ENCODE data around the gene PDE11A. TPM values are rescaled to one million over a fixed set of nuclear protein-coding genes. Genes with fewer than 3 reads are reported as not detected.
A peak's percentile ranks its signal among the peaks of the same experiment; 100 is the strongest.

PDE11A gene
- total RNA-seq, 6 experiments from 2014 or later: 1.2 to 9.4 (median 6.3) TPM

GRCh38 chr2:177881008-177881747 lies 191.4 kb downstream of the PDE11A start:
- peak; percentile 73 to 75 (median 74) for ATAC-seq
- Histone ChIP-seq H3K27ac (peak overlapping the region; percentile 7 to 78 (median 72)), H3K36me3 (no peaks in the 10 kb centered on the region), H3K27me3 (no peaks in the 10 kb centered on the region), H3K4me1 (peaks cover 0 to 70% (median 17%) of the 10 kb centered on the region in 4 donors), H3K4me3 (no peak overlapping the region), H3K9me3 (no peaks in the 10 kb centered on the region)
- TF ChIP-seq CTCF (IDR thresholded peaks at IDR 0.05) (no peak), POLR2A (IDR thresholded peaks at IDR 0.05) (no peak)
- WGBS (ENCODE audit: insufficient coverage, low coverage, low lambda C conversion rate, missing lambda C conversion rate): 64% methylated on average over 2 of the region's 2 CpGs
- intact Hi-C loops (cut with DNase I): no loop called here
- DNase-seq: no peak

- WGBS (ENCODE audit: insufficient coverage, low coverage, low lambda C conversion rate, missing lambda C conversion rate): no CpG with 5 or more reads among the region's 2 CpGs
- intact Hi-C loops (cut with DNase I): no loop called here
- ATAC-seq (peak in 2 of 4 donors; percentile 12 to 52), DNase-seq (no peak)
- Histone ChIP-seq H3K27me3 (no peaks in the 10 kb centered on the region), H3K4me3 (no peak overlapping the region), H3K27ac (peak overlapping the region; percentile 7 to 78 (median 72)), H3K9me3 (no peaks in the 10 kb centered on the region), H3K36me3 (no peaks in the 10 kb centered on the region), H3K4me1 (peaks cover 0 to 70% (median 17%) of the 10 kb centered on the region in 4 donors)
- TF ChIP-seq POLR2A (IDR thresholded peaks at IDR 0.05) (no peak), CTCF (IDR thresholded peaks at IDR 0.05) (no peak)
Measured at GRCh38 chr2:177880285-177880684, 192.3 kb downstream of the PDE11A start.

GRCh38 chr2:177876950-177877349 lies 195.6 kb downstream of the PDE11A start:
- H3K9me3 ChIP-seq: no peaks in the 10 kb centered on the region
- no peaks in the 10 kb centered on the region for H3K27me3 ChIP-seq
- H3K4me1 ChIP-seq: peaks cover 0 to 79% (median 18%) of the 10 kb centered on the region in 4 donors
- ATAC-seq (peak in 3 of 4 donors; percentile 32 to 52 (median 42)), DNase-seq (no peak)
- WGBS (ENCODE audit: insufficient coverage, low coverage, low lambda C conversion rate, missing lambda C conversion rate): 50% methylated on average over 6 of the region's 8 CpGs
- TF ChIP-seq POLR2A (IDR thresholded peaks at IDR 0.05) (no peak), CTCF (IDR thresholded peaks at IDR 0.05) (no peak)
- H3K27ac ChIP-seq: peak overlapping the region in 2 of 3 donors; percentile 40 to 47
- H3K36me3 ChIP-seq: no peaks in the 10 kb centered on the region
- intact Hi-C loops (cut with DNase I): no loop called here
- H3K4me3 ChIP-seq: no peak overlapping the region

- no peak for DNase-seq
- WGBS (ENCODE audit: insufficient coverage, low coverage, low lambda C conversion rate, missing lambda C conversion rate): 95% methylated on average over 4 of the region's 4 CpGs
- Histone ChIP-seq H3K27me3 (no peaks in the 10 kb centered on the region), H3K4me3 (no peak overlapping the region), H3K36me3 (no peaks in the 10 kb centered on the region), H3K4me1 (peaks cover 0 to 58% (median 9%) of the 10 kb centered on the region in 4 donors), H3K27ac (peak overlapping the region in 2 of 3 donors; percentile 78 to 81), H3K9me3 (no peaks in the 10 kb centered on the region)
- intact Hi-C loops (cut with DNase I): no loop called here
- no peak for TF ChIP-seq POLR2A (IDR thresholded peaks at IDR 0.05)
- no peak for TF ChIP-seq CTCF (IDR thresholded peaks at IDR 0.05)
- ATAC-seq: no peak
Measured at GRCh38 chr2:177874686-177875085, 197.9 kb downstream of the PDE11A start.
